Nucleus accumbens (tissue), 56 donors: ENCODE measurements around the gene USP14.
"Not testable (repeated sequence)": the region's sequence is repeated elsewhere in the genome, so short reads cannot be mapped to it uniquely, and the experiment has no call there.

Source experiments
- DNase-seq, 56 donors: peaks; one replicate each; lab custom pipeline; 2025; lab: John Stamatoyannopoulos, UW

The USP14 gene

DNA sequence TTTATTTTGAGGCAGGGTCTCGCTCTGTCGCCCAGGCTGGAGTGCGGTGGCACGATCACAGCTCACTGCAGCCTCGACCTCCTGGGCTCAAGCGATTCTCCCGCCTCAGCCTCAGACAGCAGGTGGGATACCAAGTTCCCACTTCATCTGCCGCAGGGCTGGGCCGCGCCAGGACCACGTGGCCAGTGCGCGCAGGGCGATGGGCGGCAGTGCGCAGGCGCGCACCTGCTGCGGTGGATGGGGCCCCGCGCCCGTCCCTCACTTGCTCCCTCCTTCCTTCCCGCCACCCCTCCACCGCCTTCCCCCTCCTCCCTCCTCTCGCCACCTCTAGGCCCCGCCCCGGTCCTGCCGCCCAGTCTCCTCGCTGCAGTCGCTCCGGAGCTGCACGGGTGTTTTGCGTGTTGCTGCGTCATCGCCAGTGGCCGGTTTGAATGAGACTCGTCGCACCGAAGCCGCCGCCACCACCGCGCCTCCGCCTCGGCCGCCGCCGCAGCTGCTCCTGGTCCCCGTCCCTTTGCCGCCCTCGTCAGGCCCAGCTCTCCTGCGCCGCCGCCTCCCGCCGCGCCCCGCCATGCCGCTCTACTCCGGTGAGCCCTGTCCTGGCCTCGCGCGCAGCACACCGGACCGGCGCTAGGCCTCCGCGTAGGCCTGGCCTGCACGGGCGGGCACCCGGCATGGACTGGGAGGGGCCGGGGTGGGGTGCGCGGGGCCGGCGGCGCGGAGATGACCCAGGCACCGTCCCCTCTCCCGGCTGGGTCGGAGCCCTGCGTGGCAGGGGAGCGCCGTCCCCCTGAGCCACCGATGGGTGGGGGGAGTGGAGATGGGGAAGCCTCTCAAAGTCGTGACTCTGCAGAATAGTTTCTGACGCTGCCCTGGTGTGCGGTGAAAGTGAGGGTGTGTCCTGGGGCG is at the start of gene USP14:
USP14 (plus strand) TSS at position 430 of the 909 bp plus-strand sequence; CDS start at position 572, 142 bp downstream.
- peak; percentile 52 to 99 (median 93) for DNase-seq

DNA sequence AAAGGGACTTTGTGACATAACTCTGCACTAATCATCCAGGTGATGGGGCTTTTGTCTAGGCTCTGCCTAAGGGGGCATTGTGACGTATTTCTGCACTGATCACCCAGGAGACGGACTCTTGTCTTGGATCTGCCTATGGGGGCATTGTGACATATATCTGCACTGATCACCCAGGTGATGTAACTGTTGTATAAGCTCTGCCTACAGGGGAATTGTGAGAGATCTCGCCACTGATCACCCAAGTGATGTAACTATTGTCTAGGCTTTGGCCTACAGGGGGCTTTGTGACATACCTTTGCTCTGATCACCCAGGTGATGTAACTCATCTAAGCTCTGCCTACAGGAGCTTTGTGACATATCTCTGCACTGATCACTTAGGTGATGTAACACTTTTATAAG is 49.7 kb upstream of the USP14 start:
- DNase-seq = not testable (repeated sequence)

DNA sequence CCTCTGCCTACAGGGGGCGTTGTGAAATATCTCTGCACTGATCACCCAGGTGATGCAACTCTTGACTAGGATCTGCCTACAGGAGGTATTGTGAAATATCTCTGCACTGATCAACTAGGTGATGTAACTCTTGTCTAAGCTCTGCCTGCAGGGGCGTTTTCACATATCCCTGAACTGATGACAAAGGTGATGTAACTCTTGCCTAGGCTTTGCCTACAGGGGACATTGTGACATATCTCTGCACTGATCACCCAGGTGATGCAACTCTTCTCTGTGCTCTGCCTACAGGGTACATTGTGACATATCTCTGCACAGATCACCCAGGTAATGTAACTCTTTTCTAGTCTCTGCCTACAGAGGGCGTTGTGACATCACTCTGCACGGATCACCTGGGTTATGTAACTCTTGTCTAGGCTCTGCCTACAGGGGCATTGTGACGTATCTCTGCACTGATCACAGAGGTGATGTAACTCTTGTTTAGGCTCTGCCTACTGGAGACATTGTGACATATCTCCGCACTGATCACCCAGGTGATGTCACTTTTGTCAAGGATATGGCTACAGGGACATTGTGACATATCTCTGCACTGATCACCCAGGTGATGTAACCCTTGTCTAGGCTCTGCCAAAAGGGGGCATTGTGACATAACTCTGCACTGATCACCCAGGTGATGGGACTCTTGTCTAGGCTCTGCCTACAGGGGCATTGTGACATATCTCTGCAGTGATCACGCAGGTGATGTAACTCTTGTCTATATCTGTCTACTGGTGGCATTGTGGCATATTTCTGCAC is 49.0 kb upstream of the USP14 start:
- not testable (repeated sequence) for DNase-seq

DNA sequence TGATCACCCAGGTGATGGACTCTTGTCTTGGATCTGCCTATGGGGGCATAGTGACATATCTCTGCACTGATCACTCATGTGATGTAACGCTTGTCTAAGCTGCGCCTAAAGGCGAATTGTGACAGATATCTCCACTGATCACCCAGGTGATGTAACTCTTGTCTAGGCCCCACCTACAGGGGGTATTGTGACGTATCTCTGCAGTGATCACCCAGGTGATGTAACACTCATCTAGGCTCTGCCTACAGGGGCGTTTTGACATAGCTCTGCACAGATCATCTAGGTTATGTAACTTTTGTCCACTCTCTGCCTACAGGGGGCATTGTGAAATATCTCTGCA is 48.5 kb upstream of the USP14 start:
- DNase-seq = not testable (repeated sequence)

DNA sequence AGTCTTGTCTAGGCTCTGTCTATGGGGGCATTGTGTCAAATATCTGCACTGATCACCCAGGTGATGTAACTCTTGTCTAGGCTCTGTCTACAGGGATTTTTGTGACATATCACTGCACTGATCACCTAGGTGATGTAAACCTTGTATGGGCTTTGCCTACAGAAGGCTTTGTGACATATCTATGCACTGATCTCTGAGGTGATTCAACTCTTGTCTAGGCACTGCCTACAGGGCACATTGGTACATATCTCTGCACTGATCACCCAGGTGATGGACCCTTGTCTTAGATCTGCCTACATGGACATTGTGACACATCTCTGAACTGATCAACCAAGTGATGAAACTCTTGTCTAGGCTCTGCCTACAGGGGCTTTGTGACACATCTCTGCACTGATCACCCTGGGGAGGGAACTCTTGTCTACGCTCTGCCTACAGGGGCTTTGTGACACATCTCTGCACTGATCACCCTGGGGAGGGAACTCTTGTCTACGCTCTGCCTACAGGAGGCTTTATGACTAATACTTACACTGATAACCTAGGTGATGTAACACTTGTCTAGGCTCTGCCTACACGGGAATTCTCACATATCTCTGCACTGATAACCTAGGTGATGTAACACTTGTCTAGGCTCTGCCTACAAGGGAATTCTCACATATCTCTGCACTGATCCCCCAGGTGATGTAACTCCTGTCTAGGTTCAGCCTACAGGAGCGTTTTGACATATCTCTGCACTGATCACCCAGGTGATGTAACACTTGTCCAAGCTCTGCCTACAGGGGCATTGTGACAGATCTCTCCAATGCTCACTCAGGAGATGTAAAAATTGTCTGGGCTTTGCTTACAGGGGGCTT is 47.8 kb upstream of the USP14 start:
- DNase-seq = not testable (repeated sequence)

DNA sequence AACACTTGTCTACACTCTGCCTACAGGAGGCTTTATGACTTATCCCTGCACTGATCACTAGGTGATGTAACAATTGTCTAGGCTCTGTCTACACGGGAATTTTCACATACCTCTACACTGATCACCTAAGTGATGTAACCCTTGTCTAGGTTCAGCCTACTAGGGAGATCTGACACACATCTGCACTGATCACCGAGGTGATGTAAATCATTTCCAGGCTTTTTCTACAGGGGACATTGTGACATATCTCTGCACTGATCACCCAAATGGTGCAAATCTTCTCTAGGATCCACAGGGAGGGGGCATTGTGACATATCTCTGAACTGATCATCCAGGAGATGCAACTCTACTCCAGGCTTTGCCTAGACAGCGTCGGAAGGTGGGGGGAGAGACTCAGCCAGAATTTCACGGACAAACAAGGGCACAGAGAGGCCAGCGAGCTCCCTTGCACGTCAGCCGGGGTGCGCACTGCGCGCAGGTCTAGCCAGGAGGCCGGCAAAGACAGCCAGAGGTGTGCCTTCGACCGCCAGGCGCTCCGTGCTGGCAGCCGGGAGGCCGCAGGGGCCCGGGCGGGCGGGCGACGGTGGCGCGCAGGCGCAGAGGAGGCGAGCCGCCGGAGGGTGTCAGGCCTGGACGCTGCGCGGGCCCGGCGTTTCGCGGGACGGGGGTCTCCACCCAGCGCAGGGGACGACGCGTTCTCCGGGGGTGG is 46.9 kb upstream of the USP14 start:
- no peak for DNase-seq

DNA sequence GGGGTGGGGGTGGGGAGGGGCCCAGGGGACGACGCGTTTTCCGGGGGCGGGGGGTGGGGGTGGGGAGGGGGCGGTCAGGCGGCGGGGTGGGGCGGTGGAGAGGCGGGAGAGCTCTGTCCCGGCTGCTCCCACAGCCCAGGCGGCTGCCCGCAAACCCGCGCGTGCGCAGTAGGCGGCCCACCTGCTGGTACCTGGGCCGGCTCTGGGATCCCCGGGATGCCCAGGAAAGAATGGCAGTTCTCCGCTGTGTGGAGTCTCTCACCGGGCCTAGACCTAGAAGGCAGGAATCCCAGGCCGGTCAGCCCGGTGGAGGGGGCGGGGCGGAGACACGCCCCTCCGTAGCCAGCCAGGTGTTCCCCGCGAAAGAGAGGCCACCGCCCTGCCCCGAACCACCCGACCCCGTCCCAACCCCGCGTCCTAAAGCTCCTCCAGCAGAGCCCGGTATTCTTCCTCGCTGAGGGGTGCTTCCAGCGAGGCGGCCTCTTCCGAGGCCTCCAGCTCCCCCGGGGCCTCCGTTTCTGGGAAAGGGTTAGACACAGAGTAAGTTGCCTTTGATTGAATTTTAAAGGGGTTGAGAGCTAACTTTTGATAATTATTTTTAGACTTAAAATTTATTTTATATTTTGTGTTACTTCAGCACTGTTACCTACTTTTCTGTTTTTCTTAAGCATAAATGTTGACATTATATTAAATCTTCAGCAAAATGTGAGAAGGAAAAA is 46.2 kb upstream of the USP14 start:
- DNase-seq = not testable (repeated sequence)

DNA sequence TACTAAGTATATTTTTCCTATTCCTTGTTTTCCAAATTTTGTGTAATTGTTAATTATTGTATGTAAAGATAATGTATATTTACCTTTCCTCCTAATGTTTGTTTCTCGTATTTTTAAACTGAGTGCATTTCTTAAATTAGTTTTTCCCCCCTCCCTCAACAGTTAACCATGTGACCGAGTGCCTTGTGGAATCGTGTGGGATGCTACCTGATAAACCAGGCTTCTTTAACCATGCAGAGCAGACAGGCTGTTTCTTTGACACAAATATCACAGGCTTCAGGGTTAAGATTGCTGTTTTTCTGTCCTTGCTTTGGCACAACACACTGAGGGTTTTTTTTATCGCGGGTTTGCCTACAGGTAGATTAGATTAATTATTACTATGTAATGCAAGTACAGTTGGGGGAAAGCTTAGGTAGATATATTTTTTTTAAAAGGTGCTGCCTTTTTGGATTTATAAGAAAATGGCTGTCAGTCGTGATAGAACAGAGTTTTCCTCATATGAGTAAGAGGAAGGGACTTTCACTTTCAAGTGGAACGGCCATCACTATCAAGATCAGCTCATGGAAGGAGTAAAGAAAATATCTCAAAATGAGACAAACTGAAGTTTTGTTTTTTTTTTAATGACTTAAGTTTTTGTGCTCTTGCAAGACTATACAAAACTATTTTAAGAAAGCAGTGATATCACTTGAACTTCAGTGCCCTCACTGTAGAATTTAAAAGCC is 37.7 kb upstream of the USP14 start:
- peak in 2 of 56 donors; percentile 8 to 17 for DNase-seq

DNA sequence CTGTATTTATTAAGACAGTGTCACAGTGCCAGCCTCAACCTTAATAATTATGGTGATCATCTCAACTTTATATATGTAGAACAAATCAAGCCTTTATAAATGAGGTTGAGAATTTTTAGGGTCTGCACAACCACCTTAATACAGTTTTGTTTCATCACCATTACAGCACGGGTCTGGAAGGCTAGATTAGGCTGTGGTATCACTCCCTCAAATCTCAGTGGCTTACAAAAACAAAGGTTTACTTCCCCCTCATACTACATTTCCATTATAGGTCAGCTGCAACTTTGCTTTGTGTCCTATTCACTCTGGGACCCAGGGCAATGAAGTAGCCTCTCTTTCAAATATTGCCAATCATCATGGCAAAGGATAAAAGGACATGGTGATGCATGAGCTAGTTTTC is 23.3 kb upstream of the USP14 start:
- DNase-seq = no peak

DNA sequence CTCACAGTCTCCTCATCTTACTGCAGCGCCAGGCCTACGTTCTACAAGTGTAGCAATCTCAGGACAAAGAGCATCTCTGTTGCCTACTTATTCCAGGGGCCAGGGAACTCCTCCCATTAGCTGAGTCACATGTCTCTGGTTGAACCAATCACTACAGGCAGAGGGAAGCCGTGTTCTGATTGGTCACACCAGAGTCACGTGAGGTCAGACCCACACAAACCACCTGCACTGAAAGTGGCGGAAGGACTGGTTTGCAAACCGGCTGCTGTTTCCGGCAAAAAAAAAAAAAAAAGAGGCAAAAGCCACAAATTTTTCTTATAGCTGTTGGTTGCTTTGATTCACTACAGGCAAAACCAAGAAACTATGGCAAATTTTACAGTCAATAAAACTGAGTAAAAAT is 21.9 kb upstream of the USP14 start:
- DNase-seq = no peak

DNA sequence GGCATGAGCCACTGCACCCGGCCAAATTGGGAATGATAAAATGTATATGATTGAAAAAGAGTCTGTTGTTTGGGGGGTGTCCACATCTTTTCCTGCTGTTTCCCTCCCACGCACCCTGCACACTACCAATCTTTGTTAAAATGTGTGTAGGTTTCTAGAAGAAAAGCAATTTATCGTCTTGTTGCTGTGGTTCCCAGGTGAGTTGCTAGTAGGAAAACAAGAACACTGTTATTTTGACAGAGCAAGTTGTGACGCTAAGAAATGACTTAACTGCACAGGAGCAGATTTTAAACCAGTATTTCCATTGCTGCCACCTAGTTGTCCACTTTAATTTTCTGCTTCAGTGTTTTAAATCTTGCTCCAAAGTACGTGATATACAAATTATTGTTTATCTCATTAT is 21.0 kb upstream of the USP14 start:
- DNase-seq = no peak

DNA sequence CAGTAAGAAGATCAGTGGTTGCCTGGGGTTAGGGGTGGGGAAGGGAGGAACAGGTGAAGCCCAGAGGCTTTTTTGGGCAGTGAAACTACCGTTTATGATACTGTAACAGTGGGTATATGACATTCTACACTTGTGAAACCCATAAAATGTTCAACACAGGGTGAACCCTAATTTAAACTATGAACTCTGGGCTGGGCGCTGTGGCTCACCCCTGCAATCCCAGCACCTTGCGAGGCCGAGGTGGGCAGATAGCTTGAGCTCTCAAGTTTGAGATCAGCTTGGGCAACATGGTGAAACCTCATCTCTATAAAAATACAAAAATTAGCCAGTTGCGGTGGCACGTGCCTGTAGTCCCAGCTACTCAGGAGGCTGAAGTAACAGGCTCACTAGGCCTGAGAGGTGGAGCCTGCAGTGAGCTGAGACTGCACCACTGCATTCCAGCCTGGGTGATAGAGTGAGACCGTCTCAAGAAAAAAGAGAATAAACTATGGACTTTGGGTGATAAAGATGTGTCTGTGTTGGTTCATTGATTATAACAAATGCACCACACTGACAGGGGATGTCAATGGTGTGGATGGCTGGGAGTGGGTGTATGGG is 17.6 kb upstream of the USP14 start:
- no peak for DNase-seq

DNA sequence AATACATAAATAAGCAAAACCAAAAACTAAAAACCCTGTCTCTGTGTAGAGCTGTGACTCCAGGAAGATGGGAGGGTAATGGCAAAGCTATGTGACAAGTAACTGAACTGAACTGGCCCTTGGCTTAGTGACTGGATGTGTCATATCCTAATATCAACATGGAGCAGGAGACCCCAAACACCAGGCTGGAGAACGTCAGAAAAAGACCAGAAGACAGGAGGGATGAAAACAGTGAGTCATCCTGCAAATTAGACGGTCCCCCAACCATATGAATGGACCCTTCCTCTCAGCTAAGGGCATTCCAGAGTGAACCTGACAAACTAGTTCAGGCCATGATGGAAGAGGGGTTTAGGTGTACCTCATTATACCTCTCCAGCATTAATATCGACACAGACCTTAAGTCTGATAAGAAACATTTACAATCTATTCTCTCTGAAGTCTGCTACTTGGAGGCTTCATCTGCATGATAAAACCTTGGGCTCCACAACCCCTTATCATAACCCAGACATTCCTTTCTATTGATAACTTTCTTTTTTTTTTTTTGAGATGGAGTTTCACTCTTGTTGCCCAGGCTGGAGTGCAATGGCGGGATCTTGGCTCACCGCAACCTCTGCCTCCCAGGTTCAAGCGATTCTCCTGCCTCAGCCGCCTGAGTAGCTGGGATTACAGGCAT is 15.6 kb upstream of the USP14 start:
- DNase-seq = not testable (repeated sequence)

DNA sequence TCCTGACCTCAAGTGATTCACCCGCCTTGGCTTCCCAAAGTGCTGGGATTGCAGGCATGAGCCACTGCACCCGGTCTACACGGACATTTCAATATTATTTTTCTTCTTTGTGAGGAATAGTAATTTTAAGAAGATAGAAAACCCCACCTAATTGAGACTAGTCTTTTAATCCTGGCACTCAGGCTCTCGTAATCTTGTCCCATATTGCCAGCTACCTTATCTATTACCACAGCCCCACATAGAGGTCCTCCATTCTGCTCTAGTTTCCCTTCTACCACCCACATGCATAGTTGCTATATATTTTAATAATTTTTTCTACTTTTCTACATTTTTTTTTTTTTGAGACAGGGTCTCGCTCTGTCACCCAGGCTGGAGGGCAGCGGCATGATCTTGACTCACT is 9.5 kb upstream of the USP14 start:
- DNase-seq = no peak

DNA sequence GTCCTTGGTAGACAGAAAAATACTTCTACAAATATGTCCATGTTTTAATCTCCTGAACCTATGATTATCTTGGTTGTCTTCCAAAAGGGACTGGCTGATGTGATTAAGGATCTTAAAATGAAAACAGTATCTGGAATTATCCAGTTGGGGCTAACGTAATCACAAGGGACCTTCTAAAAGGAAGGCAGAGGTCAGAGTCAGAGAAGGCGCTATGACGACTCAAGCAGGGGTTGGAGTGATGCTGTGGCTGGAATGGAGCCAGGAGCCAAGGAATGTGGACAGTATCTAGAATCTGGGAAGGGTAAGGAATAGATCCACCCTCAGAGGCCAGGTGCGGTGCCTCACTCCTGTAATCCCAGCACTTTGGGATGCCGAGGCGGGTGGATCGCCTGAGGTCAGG is 4.2 kb upstream of the USP14 start:
- DNase-seq = no peak

DNA sequence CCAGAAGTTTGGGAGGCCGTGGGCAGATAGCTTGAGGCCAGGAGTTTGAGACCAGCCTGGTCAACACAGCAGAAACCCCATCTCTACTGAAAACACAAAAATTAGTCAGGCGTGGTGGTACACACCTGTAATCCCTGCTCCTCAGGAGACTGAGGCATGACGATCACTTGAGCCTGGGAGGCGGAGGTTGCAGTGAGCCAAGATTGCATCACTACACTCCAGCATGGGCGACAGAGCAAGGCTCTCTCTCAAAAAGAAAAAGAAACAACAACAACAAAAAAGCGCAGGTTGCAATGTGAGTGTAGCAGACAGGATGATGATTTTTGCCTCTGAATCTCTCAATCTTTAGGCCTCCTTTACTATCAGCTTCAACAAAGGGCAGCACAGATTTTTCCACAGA is 2.7 kb upstream of the USP14 start:
- DNase-seq = no peak

DNA sequence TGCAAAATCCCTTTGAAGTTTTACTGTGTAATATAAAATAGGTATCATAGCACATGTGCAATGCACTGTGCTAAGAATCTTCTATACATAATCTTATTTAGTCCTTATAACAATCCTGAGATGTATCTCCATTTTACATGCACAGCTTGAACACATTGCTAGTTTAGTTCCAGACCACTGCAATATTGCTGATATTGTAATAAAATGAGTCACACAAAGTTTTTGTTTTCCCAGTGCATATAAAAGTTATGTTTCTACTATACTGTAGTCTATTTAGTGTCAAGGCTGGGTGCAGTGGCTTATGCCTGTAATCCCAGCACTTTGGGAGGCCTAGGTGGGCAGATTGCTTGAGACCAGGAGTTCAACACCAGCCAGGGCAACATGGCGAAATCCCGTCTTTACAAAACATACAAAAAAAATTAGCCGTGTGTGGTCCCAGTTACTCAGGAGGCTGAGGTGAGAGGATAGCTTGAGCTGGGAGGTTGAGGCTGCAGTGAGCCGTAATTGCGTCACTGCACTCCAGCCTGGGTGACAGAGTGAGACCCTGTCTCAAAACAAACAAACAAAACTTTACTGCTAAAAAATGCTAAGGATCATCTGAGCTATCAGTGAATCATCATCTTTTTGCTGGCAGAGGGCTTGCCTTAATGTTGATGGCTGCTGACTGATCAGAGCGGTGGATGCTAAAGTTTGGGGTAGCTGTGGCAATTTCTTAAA is 1.7 kb upstream of the USP14 start:
- no peak for DNase-seq
